Measurements from ENCODE around the gene TRAF4. TPM values are rescaled to one million over a fixed set of nuclear protein-coding genes. Genes with fewer than 3 reads are reported as not detected.
"Not testable (repeated sequence)": the region's sequence is repeated elsewhere in the genome, so short reads cannot be mapped to it uniquely, and the experiment has no call there.

The TRAF4 gene
- total RNA-seq, 1 experiment from 2014 or later: 40.7 TPM

- Histone ChIP-seq H3K4me2 (ENCODE audit: low read depth, low read length, poor library complexity, severe bottlenecking) (no peak overlapping the region), H3K4me3 (ENCODE audit: low read length) (no peak overlapping the region), H3K4me1 (ENCODE audit: low read length) (peaks cover 12% of the 10 kb centered on the region), H2AFZ (ENCODE audit: low read length) (no peak overlapping the region), H3K79me2 (ENCODE audit: low read length) (peaks cover 73% of the 10 kb centered on the region), H4K20me1 (ENCODE audit: insufficient read depth, low read depth, low read length) (no peaks in the 10 kb centered on the region), H3K9me2 (replicated peaks; ENCODE audit: insufficient read depth, low read length) (no peaks in the 10 kb centered on the region), H3K9me3 (ENCODE audit: low read length) (no peaks in the 10 kb centered on the region), H3K27me3 (ENCODE audit: low read length) (no peaks in the 10 kb centered on the region), H3K9ac (ENCODE audit: low read length) (no peak overlapping the region), H3K27ac (ENCODE audit: low read length) (no peak overlapping the region), H3K36me3 (ENCODE audit: insufficient read depth, low read length) (no peaks in the 10 kb centered on the region)
- no peak for DNase-seq
Observed at GRCh38 chr17:28773736-28774135, 29.9 kb downstream of the TRAF4 start.

DNA sequence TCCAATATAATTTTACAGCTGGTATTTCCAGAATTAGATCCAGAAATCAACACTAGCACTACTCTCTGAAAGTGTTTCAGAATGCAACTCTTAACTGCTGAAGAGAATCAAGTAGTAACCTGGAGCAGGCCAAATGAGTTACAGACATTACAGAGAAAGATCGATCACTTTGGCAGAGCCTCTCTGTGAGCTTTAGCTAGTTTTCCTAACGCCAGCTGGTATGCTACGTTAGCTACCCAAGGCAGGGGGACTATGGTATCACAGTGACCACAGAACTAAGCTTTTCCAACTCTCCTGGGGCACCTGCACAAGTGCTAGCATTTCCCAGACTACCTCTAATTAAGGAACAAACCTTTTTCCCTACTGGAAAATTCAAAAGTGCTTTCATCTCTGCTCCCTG, 30.4 kb downstream of the TRAF4 start:
- Histone ChIP-seq H4K20me1 (ENCODE audit: insufficient read depth, low read depth, low read length) (no peaks in the 10 kb centered on the region), H3K9ac (ENCODE audit: low read length) (no peak overlapping the region), H3K4me1 (ENCODE audit: low read length) (peaks cover 17% of the 10 kb centered on the region), H3K27me3 (ENCODE audit: low read length) (no peaks in the 10 kb centered on the region), H3K4me2 (ENCODE audit: low read depth, low read length, poor library complexity, severe bottlenecking) (no peak overlapping the region), H3K4me3 (ENCODE audit: low read length) (no peak overlapping the region), H3K9me3 (ENCODE audit: low read length) (no peaks in the 10 kb centered on the region), H3K79me2 (ENCODE audit: low read length) (peaks cover 77% of the 10 kb centered on the region), H3K9me2 (replicated peaks; ENCODE audit: insufficient read depth, low read length) (no peaks in the 10 kb centered on the region), H2AFZ (ENCODE audit: low read length) (no peak overlapping the region), H3K36me3 (ENCODE audit: insufficient read depth, low read length) (no peaks in the 10 kb centered on the region), H3K27ac (ENCODE audit: low read length) (no peak overlapping the region)
- no peak for DNase-seq

DNA sequence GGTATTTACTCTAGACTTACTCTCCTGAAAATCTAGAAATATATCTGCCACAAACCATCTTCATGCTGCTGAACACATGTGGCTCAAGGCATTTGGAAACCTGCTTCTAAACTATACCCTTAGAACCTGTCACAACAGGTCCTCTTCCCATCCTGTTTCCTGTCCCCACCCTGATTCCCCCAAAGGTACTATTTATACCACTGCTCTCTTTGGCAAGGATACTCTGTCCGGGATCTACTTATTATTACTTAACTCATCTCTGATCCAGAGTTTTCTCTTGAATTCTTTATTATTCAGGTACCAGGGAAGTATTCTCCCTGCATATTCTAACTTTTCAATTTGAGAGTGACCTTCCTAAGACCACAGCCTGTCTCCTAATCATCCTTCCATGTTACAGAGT, 33.4 kb downstream of the TRAF4 start:
- Histone ChIP-seq H2AFZ (ENCODE audit: low read length) (no peak overlapping the region), H3K9ac (ENCODE audit: low read length) (no peak overlapping the region), H3K79me2 (ENCODE audit: low read length) (peaks cover 86% of the 10 kb centered on the region), H3K9me3 (ENCODE audit: low read length) (no peaks in the 10 kb centered on the region), H4K20me1 (ENCODE audit: insufficient read depth, low read depth, low read length) (no peaks in the 10 kb centered on the region), H3K27me3 (ENCODE audit: low read length) (no peaks in the 10 kb centered on the region), H3K4me1 (ENCODE audit: low read length) (peaks cover 24% of the 10 kb centered on the region), H3K9me2 (replicated peaks; ENCODE audit: insufficient read depth, low read length) (no peaks in the 10 kb centered on the region), H3K27ac (ENCODE audit: low read length) (peak overlapping the region; percentile 41), H3K4me2 (ENCODE audit: low read depth, low read length, poor library complexity, severe bottlenecking) (no peak overlapping the region), H3K36me3 (ENCODE audit: insufficient read depth, low read length) (no peaks in the 10 kb centered on the region), H3K4me3 (ENCODE audit: low read length) (no peak overlapping the region)
- no peak for DNase-seq

DNA sequence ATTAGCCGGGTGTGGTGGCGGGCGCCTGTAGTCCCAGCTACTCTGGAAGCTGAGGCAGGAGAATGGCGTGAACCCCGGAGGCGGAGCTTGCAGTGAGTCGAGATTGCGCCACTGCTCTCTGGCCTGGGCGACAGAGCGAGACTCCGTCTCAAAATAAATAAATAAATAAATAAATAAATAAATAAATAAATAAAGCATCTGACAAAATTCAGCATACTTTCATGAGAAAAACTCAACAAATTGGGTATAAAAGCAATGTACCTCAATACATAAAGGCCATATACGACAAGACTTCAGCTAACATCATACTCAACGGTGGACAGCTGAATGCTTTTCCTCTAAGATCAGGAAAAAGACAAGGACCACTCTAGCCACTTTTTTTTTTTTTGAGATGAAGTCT, 35.8 kb downstream of the TRAF4 start:
- H3K79me2 ChIP-seq (ENCODE audit: low read length): peaks cover 79% of the 10 kb centered on the region
- H3K9ac ChIP-seq (ENCODE audit: low read length); H3K36me3 ChIP-seq (ENCODE audit: insufficient read depth, low read length): not testable (repeated sequence)

DNA sequence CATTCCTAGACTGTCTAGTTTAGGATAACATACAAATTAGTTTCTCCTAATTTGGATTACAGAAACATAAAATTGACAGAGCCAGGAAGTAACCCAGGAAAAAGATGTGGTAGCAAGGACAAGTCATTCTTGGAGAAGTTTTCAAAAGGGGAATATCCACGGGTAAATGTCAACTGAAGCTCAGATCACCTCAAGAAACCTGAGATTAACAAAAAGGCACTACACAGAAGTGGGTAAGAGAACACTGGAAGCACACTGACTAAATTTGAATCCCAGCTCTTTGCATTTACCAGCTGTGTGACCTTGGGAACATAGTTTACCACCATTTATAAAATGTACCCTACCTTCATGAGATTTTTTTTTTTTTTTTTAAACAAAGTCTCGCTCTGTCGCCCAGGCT, 39.4 kb downstream of the TRAF4 start:
- Histone ChIP-seq H3K4me2 (ENCODE audit: low read depth, low read length, poor library complexity, severe bottlenecking) (no peak overlapping the region), H3K9ac (ENCODE audit: low read length) (no peak overlapping the region), H3K4me3 (ENCODE audit: low read length) (no peak overlapping the region), H3K9me2 (replicated peaks; ENCODE audit: insufficient read depth, low read length) (no peaks in the 10 kb centered on the region), H3K4me1 (ENCODE audit: low read length) (peaks cover 16% of the 10 kb centered on the region), H2AFZ (ENCODE audit: low read length) (no peak overlapping the region), H3K79me2 (ENCODE audit: low read length) (peaks cover 69% of the 10 kb centered on the region), H3K9me3 (ENCODE audit: low read length) (no peaks in the 10 kb centered on the region), H4K20me1 (ENCODE audit: insufficient read depth, low read depth, low read length) (no peaks in the 10 kb centered on the region), H3K27me3 (ENCODE audit: low read length) (no peaks in the 10 kb centered on the region), H3K36me3 (ENCODE audit: insufficient read depth, low read length) (no peaks in the 10 kb centered on the region), H3K27ac (ENCODE audit: low read length) (no peak overlapping the region)
- DNase-seq: no peak

More for the DNA sequence above, 35.8 kb downstream of the TRAF4 start:
- not testable (repeated sequence) for H3K4me3 ChIP-seq (ENCODE audit: low read length); H2AFZ ChIP-seq (ENCODE audit: low read length); H3K9me3 ChIP-seq (ENCODE audit: low read length); H3K9me2 ChIP-seq (replicated peaks; ENCODE audit: insufficient read depth, low read length); H3K27me3 ChIP-seq (ENCODE audit: low read length); H3K4me2 ChIP-seq (ENCODE audit: low read depth, low read length, poor library complexity, severe bottlenecking); H3K27ac ChIP-seq (ENCODE audit: low read length); DNase-seq; H4K20me1 ChIP-seq (ENCODE audit: insufficient read depth, low read depth, low read length)
- peaks cover 24% of the 10 kb centered on the region for H3K4me1 ChIP-seq (ENCODE audit: low read length)

- Histone ChIP-seq H3K4me2 (ENCODE audit: low read depth, low read length, poor library complexity, severe bottlenecking) (no peak overlapping the region), H2AFZ (ENCODE audit: low read length) (no peak overlapping the region), H3K4me1 (ENCODE audit: low read length) (peaks cover 1% of the 10 kb centered on the region), H4K20me1 (ENCODE audit: insufficient read depth, low read depth, low read length) (no peaks in the 10 kb centered on the region), H3K9me3 (ENCODE audit: low read length) (no peaks in the 10 kb centered on the region), H3K9me2 (replicated peaks; ENCODE audit: insufficient read depth, low read length) (no peaks in the 10 kb centered on the region), H3K4me3 (ENCODE audit: low read length) (no peak overlapping the region), H3K36me3 (ENCODE audit: insufficient read depth, low read length) (no peaks in the 10 kb centered on the region), H3K27me3 (ENCODE audit: low read length) (no peaks in the 10 kb centered on the region), H3K79me2 (ENCODE audit: low read length) (peaks cover 68% of the 10 kb centered on the region), H3K9ac (ENCODE audit: low read length) (no peak overlapping the region), H3K27ac (ENCODE audit: low read length) (no peak overlapping the region)
- no peak for DNase-seq
Observed at GRCh38 chr17:28788100-28788499, 44.3 kb downstream of the TRAF4 start.

GRCh38 chr17:28792877-28793661, 49.3 kb downstream of the TRAF4 start:
- DNase-seq: peak; percentile 71
- Histone ChIP-seq H3K9me2 (replicated peaks; ENCODE audit: insufficient read depth, low read length) (no peaks in the 10 kb centered on the region), H3K27me3 (ENCODE audit: low read length) (no peaks in the 10 kb centered on the region), H3K27ac (ENCODE audit: low read length) (peak overlapping the region; percentile 18), H3K9me3 (ENCODE audit: low read length) (no peaks in the 10 kb centered on the region), H3K4me1 (ENCODE audit: low read length) (peaks cover 34% of the 10 kb centered on the region), H4K20me1 (ENCODE audit: insufficient read depth, low read depth, low read length) (no peaks in the 10 kb centered on the region), H3K4me2 (ENCODE audit: low read depth, low read length, poor library complexity, severe bottlenecking) (no peak overlapping the region), H3K79me2 (ENCODE audit: low read length) (peaks cover 91% of the 10 kb centered on the region), H2AFZ (ENCODE audit: low read length) (no peak overlapping the region), H3K4me3 (ENCODE audit: low read length) (no peak overlapping the region), H3K9ac (ENCODE audit: low read length) (no peak overlapping the region), H3K36me3 (ENCODE audit: insufficient read depth, low read length) (no peaks in the 10 kb centered on the region)

DNA sequence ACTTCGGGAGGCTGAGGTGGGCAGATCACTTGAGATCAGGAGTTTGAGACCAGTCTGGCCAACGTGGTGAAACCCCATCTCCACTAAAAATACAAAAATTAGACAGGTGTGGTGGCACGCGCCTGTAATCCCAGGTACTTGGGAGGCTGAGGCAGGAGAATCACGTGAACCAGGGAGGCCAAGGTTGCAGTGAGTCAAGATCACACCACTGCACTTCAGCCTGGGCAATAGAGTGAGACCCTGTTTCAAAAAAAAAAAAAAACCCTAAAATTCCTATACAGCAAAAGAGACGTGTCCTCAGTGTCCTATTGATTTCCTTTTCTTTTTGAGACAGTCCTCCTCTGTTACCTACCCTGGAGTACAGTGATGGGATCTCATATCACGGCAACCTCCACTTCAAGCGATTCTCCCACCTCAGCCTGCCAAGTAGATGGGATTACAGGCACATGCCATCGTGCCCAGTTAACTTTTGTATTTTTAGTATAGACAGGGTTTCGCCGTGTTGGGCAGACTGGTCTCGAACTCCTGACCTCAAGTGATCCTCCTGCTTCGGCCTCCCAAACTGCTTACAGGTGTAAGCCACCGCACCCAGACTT, 51.1 kb downstream of the TRAF4 start:
- H3K9me3 ChIP-seq (ENCODE audit: low read length); H3K4me2 ChIP-seq (ENCODE audit: low read depth, low read length, poor library complexity, severe bottlenecking); H3K27me3 ChIP-seq (ENCODE audit: low read length); H3K9me2 ChIP-seq (replicated peaks; ENCODE audit: insufficient read depth, low read length); DNase-seq; H4K20me1 ChIP-seq (ENCODE audit: insufficient read depth, low read depth, low read length); H3K9ac ChIP-seq (ENCODE audit: low read length); H2AFZ ChIP-seq (ENCODE audit: low read length); H3K4me3 ChIP-seq (ENCODE audit: low read length); H3K27ac ChIP-seq (ENCODE audit: low read length); H3K36me3 ChIP-seq (ENCODE audit: insufficient read depth, low read length): not testable (repeated sequence)
- H3K79me2 ChIP-seq (ENCODE audit: low read length): peaks cover 87% of the 10 kb centered on the region
- H3K4me1 ChIP-seq (ENCODE audit: low read length): peaks cover 34% of the 10 kb centered on the region
